K562 (cell line): ENCODE measurements around the gene VRK3. TPM values are rescaled to one million over a fixed set of nuclear protein-coding genes. Genes with fewer than 3 reads are reported as not detected.

Experiments used
- ATAC-seq: fragments of 200-7000 bp; cut with Tn5 transposase; 3 replicates; pipeline ENCODE4 v1.9.1; 2020; ENCODE audit warnings: moderate library complexity
- Bru-seq: library from RNA; stranded (reverse); fragments of 400-500 nt; gene quantifications from one replicate; lab custom pipeline; 2021; lab: Mats Ljungman, UMichigan
- BruChase-seq, 2 experiments: library from RNA; stranded (reverse); fragments of 400-500 nt; gene quantifications; one replicate each; lab custom pipeline; 2021; lab: Mats Ljungman, UMichigan
- BruUV-seq: library from RNA; stranded (reverse); fragments of 400-500 nt; replicated peaks from 2 replicates; lab custom pipeline; 2021; lab: Mats Ljungman, UMichigan
- CTCF ChIA-PET: fragments of 300-600 bp; formaldehyde crosslinking; extraction: SDS; loops from one replicate; lab custom pipeline; 2021; ENCODE audit warnings: low intra/inter-chr PET ratio; lab: Yijun Ruan, JAX
- POLR2A ChIA-PET: fragments of 300-600, 350-650 bp; sonication (Branson Sonifier 250); formaldehyde crosslinking; extraction: SDS; loops from one replicate; lab custom pipeline; 2021; ENCODE audit warnings: antibody characterized with exemption, inconsistent platforms; lab: Yijun Ruan, JAX
- DNase-seq, 4 experiments: peaks; one replicate each; pipeline versions ENCODE4 v3.0.0 to v3.0.0-alpha.2; 2011 to 2018; ENCODE audit warnings: low spot score in 3 of 4, mixed read lengths in 3 of 4; ENCODE audit errors: extremely low read depth in 1 of 4
- FAIRE-seq: peaks from 2 replicates; lab custom pipeline; 2011; peaks lifted over from hg19 to GRCh38; lab: Jason Lieb, UNC
- H2AFZ ChIP-seq: 2 replicates; pipeline ENCODE4 v1.6.0; 2011; ENCODE audit warnings: low read depth, low read length, control low read depth, inconsistent platforms
- H3K27ac ChIP-seq: fragments of 200-600 bp; 3 replicates; pipeline ENCODE4 v1.8.0; 2011; ENCODE audit warnings: low read depth, mild to moderate bottlenecking, control low read depth, inconsistent platforms, low read length, moderate library complexity, mixed read lengths; ENCODE audit errors: extremely low read depth
- H3K27me3 ChIP-seq, 2 experiments: fragments of 300-600 bp in 1 of 2; 2 replicates in 1 of 2; 3 replicates in 1 of 2; pipeline versions ENCODE4 v1.6.0 to v1.8.0; 2011; ENCODE audit warnings: inconsistent platforms in 2 of 2, low read length in 2 of 2, mild to moderate bottlenecking in 1 of 2, mixed read lengths in 1 of 2, moderate library complexity in 1 of 2; ENCODE audit not compliant: control insufficient read depth in 2 of 2, insufficient read depth in 2 of 2
- H3K36me3 ChIP-seq: fragments of 300-600 bp; 3 replicates; pipeline ENCODE4 v1.8.0; 2011; ENCODE audit warnings: mild to moderate bottlenecking, low read length, inconsistent platforms; ENCODE audit not compliant: control insufficient read depth, insufficient read depth
- H3K4me1 ChIP-seq, 2 experiments: fragments of 200-600 bp in 1 of 2; replicated peaks in 1 of 2; 2 replicates in 1 of 2; 3 replicates in 1 of 2; pipeline versions ENCODE4 v1.5.1 to v1.8.0; 2011; ENCODE audit warnings: inconsistent platforms in 2 of 2, low read length in 2 of 2, mild to moderate bottlenecking in 1 of 2, mixed read lengths in 1 of 2, moderate library complexity in 1 of 2; ENCODE audit not compliant: control insufficient read depth in 2 of 2, insufficient read depth in 2 of 2
- H3K4me2 ChIP-seq: 2 replicates; pipeline ENCODE4 v1.6.1; 2011; ENCODE audit warnings: low read length, control low read depth, inconsistent platforms, mixed read lengths; ENCODE audit not compliant: insufficient read depth
- H3K4me3 ChIP-seq: fragments of 200-600 bp; sonication (generic), shearing (Covaris generic); 2 replicates; pipeline ENCODE4 v1.5.1; 2016; ENCODE audit warnings: control low read depth, inconsistent platforms
- H3K79me2 ChIP-seq: fragments of 200-600 bp; 3 replicates; pipeline ENCODE4 v1.8.0; 2011; ENCODE audit warnings: low read length, inconsistent platforms; ENCODE audit not compliant: control insufficient read depth, insufficient read depth
- H3K9ac ChIP-seq, 2 experiments: 2 replicates each; pipeline versions ENCODE4 v1.6.0 to v1.6.1; 2011; ENCODE audit warnings: low read depth in 2 of 2, low read length in 2 of 2, control low read depth in 1 of 2, inconsistent platforms in 1 of 2, mild to moderate bottlenecking in 1 of 2, mixed read lengths in 1 of 2; ENCODE audit not compliant: insufficient read depth in 1 of 2
- H3K9me1 ChIP-seq: one replicate; pipeline ENCODE4 v1.6.0; 2011; ENCODE audit warnings: inconsistent platforms, mild to moderate bottlenecking, low read length, moderate library complexity; ENCODE audit not compliant: control insufficient read depth, insufficient read depth
- H3K9me3 ChIP-seq: replicated peaks from 2 replicates; pipeline ENCODE4 v1.5.1; 2011; ENCODE audit warnings: low read depth, low read length, inconsistent platforms; ENCODE audit not compliant: control insufficient read depth, insufficient read depth
- H4K20me1 ChIP-seq: replicated peaks from 2 replicates; pipeline ENCODE4 v1.6.1; 2011; ENCODE audit warnings: low read length, inconsistent platforms, mixed read lengths; ENCODE audit not compliant: control insufficient read depth, insufficient read depth
- BCL6 ChIP-seq: fragments of 250-450 bp; sonication (Bioruptor Pico); IDR thresholded peaks from 2 replicates; pipeline ENCODE4 v1.4.0; 2020
- BRF2 ChIP-seq: IDR thresholded peaks from 3 replicates; pipeline ENCODE4 v1.6.1; 2011; ENCODE audit warnings: borderline replicate concordance, mild to moderate bottlenecking; ENCODE audit not compliant: insufficient read length, insufficient read depth
- CXXC5 ChIP-seq: fragments of 250-450 bp; sonication (Bioruptor Pico); IDR thresholded peaks from 2 replicates; pipeline ENCODE4 v1.8.0; 2022; ENCODE audit warnings: inconsistent platforms, mild to moderate bottlenecking, moderate library complexity
- FUS ChIP-seq: fragments of 200-400 bp; formaldehyde crosslinking; optimal IDR thresholded peaks from 2 replicates; pipeline ENCODE3; 2017; ENCODE audit warnings: low read depth, low read length
- NFIX ChIP-seq: fragments of 250-450 bp; sonication (Bioruptor Pico); IDR thresholded peaks from 2 replicates; pipeline ENCODE4 v1.4.0; 2020; ENCODE audit warnings: low read depth, mild to moderate bottlenecking, moderate library complexity
- NRF1 ChIP-seq, 2 experiments: fragments of 450-650 bp; IDR thresholded peaks in 1 of 2; conservative IDR thresholded peaks in 1 of 2; 2 replicates each; pipeline ENCODE4 v1.6.1; 2014; ENCODE audit warnings: mild to moderate bottlenecking in 2 of 2
- OTX1 ChIP-seq: fragments of 450-650 bp; formaldehyde crosslinking; IDR thresholded peaks from 2 replicates; pipeline ENCODE4 v1.4.0; 2022; ENCODE audit warnings: mild to moderate bottlenecking
- PTTG1 ChIP-seq: fragments of 450-650 bp; IDR thresholded peaks from 2 replicates; pipeline ENCODE4 v1.6.1; 2016; ENCODE audit warnings: low read depth, mild to moderate bottlenecking, missing genetic modification characterization, missing compliant biosample characterization
- SMAD4 ChIP-seq: fragments of 250-450 bp; sonication (Bioruptor Pico); conservative IDR thresholded peaks from 2 replicates; pipeline ENCODE4 v1.8.0; 2021; ENCODE audit warnings: inconsistent platforms, mild to moderate bottlenecking, moderate library complexity
- ZNF175 ChIP-seq: fragments of 200-800 bp; sonication (Bioruptor generic); IDR thresholded peaks from 2 replicates; pipeline ENCODE4 v1.6.1; 2016; ENCODE audit warnings: low read depth, mild to moderate bottlenecking, missing genetic modification characterization, missing compliant biosample characterization
- ZNF239 ChIP-seq: fragments of 250-450 bp; sonication (Bioruptor Pico); IDR thresholded peaks from 2 replicates; pipeline ENCODE4 v1.4.0; 2020; ENCODE audit warnings: mild to moderate bottlenecking
- ZNF408 ChIP-seq: fragments of 250-450 bp; sonication (Bioruptor Pico); IDR thresholded peaks from 2 replicates; pipeline ENCODE4 v1.4.0; 2020; ENCODE audit warnings: low read depth, mild to moderate bottlenecking, moderate library complexity
- ZNF699 ChIP-seq: fragments of 250-450 bp; sonication (Bioruptor Pico); IDR thresholded peaks from 2 replicates; pipeline ENCODE4 v1.8.0; 2021; ENCODE audit warnings: mild to moderate bottlenecking, moderate library complexity; ENCODE audit not compliant: insufficient replicate concordance
- WGBS: fragments of 100-300 bp; shearing (Covaris generic); methylation state at CpG from one replicate; pipeline ENCODE4 v1.1.6; 2016; ENCODE audit warnings: low coverage, mixed read lengths; ENCODE audit not compliant: insufficient coverage; ENCODE audit errors: missing lambda C conversion rate; 5-methylcytosine and 5-hydroxymethylcytosine counted together
- in situ Hi-C: fragments of 300-500 bp; cut with MboI; formaldehyde crosslinking; loops from 4 replicates; pipeline ENCODE4 v1.15.0; 2018; ENCODE audit warnings: inconsistent platforms, mixed read lengths
- intact Hi-C: fragments of 100-400 bp; cut with micrococcal nuclease; formaldehyde crosslinking; loops from 2 replicates; pipeline ENCODE4 v1.14.2; 2022
- long read RNA-seq, 3 experiments: library from polyadenylated mRNA in 2 of 3; library from RNA in 1 of 3; unstranded in 2 of 3; stranded (forward) in 1 of 3; transcript quantifications; one replicate each; pipeline ENCODE4 v2.0.0, GENCODE V29; 2019 to 2022
- polyA minus RNA-seq, 3 experiments: library from RNA; depleted of rRNA, polyadenylated mRNA; stranded (reverse); fragments of >200 nt; gene quantifications; 2 replicates each; pipeline ENCODE4 v1.2.3, GENCODE V29; 2011
- polyA plus RNA-seq, 8 experiments: library from polyadenylated mRNA; depleted of rRNA in 4 of 8; stranded (reverse) in 5 of 8; unstranded in 3 of 8; fragments of >200 nt; fragmentation: Nextera tagmentation in 2 of 8; fragmentation: Illumina TruSeq in 1 of 8; extraction: Ambion mirVana in 2 of 8; extraction: Trizol in 1 of 8; gene quantifications; 2 replicates each; pipeline versions ENCODE4 v1.2.1 to v1.2.3, GENCODE V29; 2011 to 2014; ENCODE audit warnings: inconsistent platforms in 1 of 8, missing spikeins in 1 of 8
- total RNA-seq, 7 experiments: library from RNA; depleted of rRNA in 6 of 7; stranded (reverse); fragments of >200 nt in 6 of 7; fragmentation: Illumina TruSeq in 2 of 7; extraction: Trizol in 2 of 7; gene quantifications; 2 replicates each; pipeline versions ENCODE4 v1.2.1 to v1.2.3, GENCODE V29; 2011 to 2021; ENCODE audit warnings: low replicate concordance in 1 of 7
- TF ChIP-seq, protein P1 (sequence below): sonication (generic); formaldehyde crosslinking; IDR thresholded peaks from 2 replicates; pipeline ENCODE4 v1.8.0; 2022; ENCODE audit warnings: mild to moderate bottlenecking, missing genetic modification reagents

Gene VRK3
- 91.2 and 165 TPM in 2 replicates for total RNA-seq (2011; cell fraction: chromatin; rRNA removed; ENCODE audit: low replicate concordance)
- 66.3 and 85.0 TPM in 2 replicates for total RNA-seq (2011; cell fraction: nucleolus; rRNA removed)
- 86.5 and 113 TPM in 2 replicates for total RNA-seq (2011; cell fraction: nucleoplasm; rRNA removed)
- total RNA-seq (2014; rRNA removed), result 32.7 and 34.8 TPM in 2 replicates
- total RNA-seq (2014; rRNA removed; fragmentation: Illumina TruSeq; extraction: Trizol), result 43.3 and 49.8 TPM in 2 replicates
- 42.9 TPM in 2 replicates for total RNA-seq (2015; rRNA removed; fragmentation: Illumina TruSeq; extraction: Trizol)
- 49.7 and 54.4 TPM in 2 replicates for total RNA-seq (2021)
- polyA plus RNA-seq (2011; rRNA removed), result 42.8 and 45.3 TPM in 2 replicates
- polyA plus RNA-seq (2011; cell fraction: cytosol; rRNA removed), result 34.7 and 47.2 TPM in 2 replicates
- polyA plus RNA-seq (2011; cell fraction: nucleus; rRNA removed), result 43.9 and 50.7 TPM in 2 replicates
- 57.4 and 62.2 TPM in 2 replicates for polyA plus RNA-seq (2012)
- polyA plus RNA-seq (2014; fragmentation: Illumina TruSeq; extraction: Trizol), result 79.4 and 94.3 TPM in 2 replicates
- 10 to 100 TPM; 33.3 to 55.9 TPM for polyA plus RNA-seq (2014; fragmentation: Nextera tagmentation; extraction: Ambion mirVana)
- polyA plus RNA-seq (2014; rRNA removed), result 25.6 and 35.9 TPM in 2 replicates
- 23.6 and 24.3 TPM in 2 replicates for polyA minus RNA-seq (2011; rRNA and poly(A)+ RNA removed)
- 15.4 and 22.8 TPM in 2 replicates for polyA minus RNA-seq (2011; cell fraction: cytosol; rRNA and poly(A)+ RNA removed)
- 21.0 and 35.8 TPM in 2 replicates for polyA minus RNA-seq (2011; cell fraction: nucleus; rRNA and poly(A)+ RNA removed)
- percentile 66 among the genes with signal in this experiment for Bru-seq, nascent RNA
- BruChase-seq, experiment 1, labeled RNA remaining after a 2-hour chase, result percentile 67 among the genes with signal in this experiment
- percentile 63 among the genes with signal in this experiment for BruChase-seq, experiment 2, labeled RNA remaining after a 6-hour chase
- long read RNA-seq, experiment 1, transcript VRK3-217 (15 exons, 2,126 nt), result major isoform, 24 of 102 reads
- long read RNA-seq, experiment 1, transcript VRK3-201 (15 exons, 1,938 nt), result minor isoform, 8 of 102 reads
- long read RNA-seq, experiment 1, partial matches to known transcripts, result 29 of 102 reads
- long read RNA-seq, experiment 1, other reads (novel, unspliced or antisense), result 34 of 102 reads
- long read RNA-seq, experiment 2, transcript VRK3-201 (15 exons, 1,938 nt), result minor isoform, 6 of 69 reads
- long read RNA-seq, experiment 2, transcript VRK3-217 (15 exons, 2,126 nt), result major isoform, 9 of 69 reads
- long read RNA-seq, experiment 2, partial matches to known transcripts, result 37 of 69 reads
- long read RNA-seq, experiment 2, other reads (novel, unspliced or antisense), result 14 of 69 reads
- long read RNA-seq, experiment 3, transcript VRK3-217 (15 exons, 2,126 nt), result major isoform, 24 of 66 reads
- long read RNA-seq, experiment 3, partial matches to known transcripts, result 13 of 66 reads
- long read RNA-seq, experiment 3, other reads (novel, unspliced or antisense), result 21 of 66 reads

GRCh38 chr19:50025022-50025793 is at the start of gene VRK3:
Gene VRK3 (minus strand): TSS chr19:50025372. CDS start chr19:50016162, 9,210 bp downstream.
- Histone ChIP-seq H3K36me3 (peaks cover 37% of the 10 kb centered on the region; the same call in 2 of the 3 replicates), H2AFZ (peak within 1 kb of the TSS; percentile 98), H3K4me3 (peak within 1 kb of the TSS; percentile 72), H3K4me1 (peaks cover 13 to 18% of the 10 kb centered on the region in 2 experiments; a peak in 4 of 5 replicates), H3K79me2 (peaks cover 83% of the 10 kb centered on the region), H4K20me1 (peaks cover 4% of the 10 kb centered on the region), H3K27ac (peak within 1 kb of the TSS; percentile 97), H3K4me2 (peak within 1 kb of the TSS; percentile 99), H3K9me1 (no peaks in the 10 kb centered on the region), H3K9me3 (no peaks in the 10 kb centered on the region), H3K9ac (peak within 1 kb of the TSS; percentile 97 to 98), H3K27me3 (no peaks in the 10 kb centered on the region)
- ATAC-seq, result peak; percentile 94
- ChIA-PET CTCF (no interaction called here), POLR2A (interaction anchor here (0.6 to 2.2 kb wide), 8 partner anchors 12 to 303 kb away, joined by 3 to 7 read pairs (median 4); no protein-coding TSS in a partner anchor)
- in situ Hi-C loops (no loop called here), intact Hi-C loops (no loop called here)
- under 1% methylated on average over 57 of the region's 59 CpGs for WGBS
- peak; percentile 100 for FAIRE-seq
- DNase-seq, result peak; percentile 96 to 99 (median 98)
- BruUV-seq, result no TSS peak
- TF ChIP-seq PTTG1 (tag) (no peak), ZNF239 (CRISPR knock-in tag) (no peak), CXXC5 (CRISPR knock-in tag) (no peak), SMAD4 (CRISPR knock-in tag) (no peak), NFIX (CRISPR knock-in tag) (no peak), FUS (no peak), BRF2 (no peak), OTX1 (CRISPR knock-in tag) (no peak), NRF1 (conservative IDR thresholded peaks at IDR 0.05 in 1 of 2, IDR thresholded peaks at IDR 0.05 in 1 of 2) (peak; percentile 100), ZNF699 (CRISPR knock-in tag) (no peak), ZNF175 (CRISPR knock-in tag) (no peak), BCL6 (CRISPR knock-in tag) (no peak), ZNF408 (no peak)
- TF ChIP-seq, protein P1, sequence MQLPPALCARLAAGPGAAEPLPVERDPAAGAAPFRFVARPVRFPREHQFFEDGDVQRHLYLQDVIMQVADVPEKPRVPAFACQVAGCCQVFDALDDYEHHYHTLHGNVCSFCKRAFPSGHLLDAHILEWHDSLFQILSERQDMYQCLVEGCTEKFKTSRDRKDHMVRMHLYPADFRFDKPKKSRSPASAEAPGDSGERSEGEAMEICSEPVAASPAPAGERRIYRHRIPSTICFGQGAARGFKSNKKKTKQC (CRISPR knock-in tag), result 0 out of 2 replicates have a peak, but pooled peaks have one; percentile 36
